ENCODE results near the gene HNRNPH1.

Gene HNRNPH1

GRCh38 chr5:179601871-179602625 lies 21.4 kb downstream of the HNRNPH1 start:
- no peak for FAIRE-seq

- FAIRE-seq: no peak
Measured at GRCh38 chr5:179599973-179600372, 23.5 kb downstream of the HNRNPH1 start.

GRCh38 chr5:179599566-179599965 lies 23.9 kb downstream of the HNRNPH1 start:
- no peak for FAIRE-seq

GRCh38 chr5:179599100-179599499 lies 24.4 kb downstream of the HNRNPH1 start:
- no peak for FAIRE-seq

- FAIRE-seq: no peak
Measured at GRCh38 chr5:179596421-179596820, 27.1 kb downstream of the HNRNPH1 start.

GRCh38 chr5:179595916-179596315 lies 27.6 kb downstream of the HNRNPH1 start:
- FAIRE-seq: no peak

- no peak for FAIRE-seq
Measured at GRCh38 chr5:179588166-179588565, 35.3 kb downstream of the HNRNPH1 start.

- FAIRE-seq: no peak
Measured at GRCh38 chr5:179585941-179586401, 37.5 kb downstream of the HNRNPH1 start.

- no peak for FAIRE-seq
Measured at GRCh38 chr5:179577286-179577960, 46.0 kb downstream of the HNRNPH1 start.

- FAIRE-seq: no peak
Measured at GRCh38 chr5:179572386-179572785, 51.1 kb downstream of the HNRNPH1 start.

- FAIRE-seq: no peak
Measured at GRCh38 chr5:179568721-179569120, 54.8 kb downstream of the HNRNPH1 start.

- no peak for FAIRE-seq
Measured at GRCh38 chr5:179564526-179564925, 58.9 kb downstream of the HNRNPH1 start.
